HEK293 (cell line): Measurements from ENCODE around the gene CWC22.

Experiments used
- CTCF ChIP-seq: fragments of 450-650 bp; formaldehyde crosslinking; IDR thresholded peaks from 2 replicates; pipeline ENCODE4 v1.5.1; 2016; ENCODE audit warnings: missing biosample characterization, missing genetic modification characterization
- KLF9 ChIP-seq: fragments of 450-650 bp; formaldehyde crosslinking; IDR thresholded peaks from 2 replicates; pipeline ENCODE4 v1.5.1; 2016; ENCODE audit warnings: missing biosample characterization, missing genetic modification characterization, low read depth
- ZNF132 ChIP-seq: fragments of 450-650 bp; formaldehyde crosslinking; IDR thresholded peaks from 2 replicates; pipeline ENCODE4 v1.5.1; 2017; ENCODE audit warnings: missing biosample characterization, missing genetic modification characterization, borderline replicate concordance
- ZNF23 ChIP-seq: fragments of 450-650 bp; formaldehyde crosslinking; IDR thresholded peaks from 2 replicates; pipeline ENCODE4 v1.5.1; 2016; ENCODE audit warnings: missing biosample characterization, missing genetic modification characterization, borderline replicate concordance

- TF ChIP-seq KLF9 (tag by site-specific recombination) (no peak), CTCF (tag by site-specific recombination) (no peak), ZNF132 (tag by site-specific recombination) (no peak), ZNF23 (tag by site-specific recombination) (no peak)
Observed at GRCh38 chr2:180006231-180006630, 866 bp downstream of the CWC22 start.
